Uterus (tissue), 4 donors: ENCODE measurements around the gene MYO1G. TPM values are rescaled to one million over a fixed set of nuclear protein-coding genes. Genes with fewer than 3 reads are reported as not detected.
"Not testable (repeated sequence)": the region's sequence is repeated elsewhere in the genome, so short reads cannot be mapped to it uniquely, and the experiment has no call there.

Experiments
- DNase-seq, 2 donors: peaks; one replicate each; pipeline ENCODE4 v3.0.0-alpha.2; 2019 to 2020
- H3K27ac ChIP-seq, 2 donors: fragments of 200-600 bp; sonication (generic); 1 replicate in 1 of 2; 2 replicates in 1 of 2; pipeline ENCODE4 v1.5.1; 2016 to 2018
- H3K27me3 ChIP-seq, 2 donors: fragments of 200-600 bp; sonication (generic); one replicate each; pipeline ENCODE4 v1.5.1; 2018 to 2019; ENCODE audit warnings: control low read depth in 1 of 2
- H3K36me3 ChIP-seq, 2 donors: fragments of 200-600 bp; sonication (generic); one replicate each; pipeline ENCODE4 v1.5.1; 2019; ENCODE audit warnings: control low read depth in 1 of 2
- H3K4me1 ChIP-seq, 2 donors: fragments of 200-600 bp; sonication (generic); one replicate each; pipeline ENCODE4 v1.5.1; 2018 to 2019; ENCODE audit warnings: control low read depth in 1 of 2
- H3K4me3 ChIP-seq, 2 donors: fragments of 200-600 bp; sonication (generic); 1 replicate in 1 of 2; 2 replicates in 1 of 2; pipeline ENCODE4 v1.5.1; 2018 to 2019; ENCODE audit warnings: mild to moderate bottlenecking in 1 of 2
- H3K9me3 ChIP-seq, 2 donors: fragments of 200-600 bp; sonication (generic); one replicate each; pipeline ENCODE4 v1.5.1; 2019; ENCODE audit warnings: control low read depth in 1 of 2
- POLR2A ChIP-seq, 2 donors: fragments of 450-650 bp; IDR thresholded peaks; one replicate each; pipeline ENCODE4 v1.6.1; 2016; ENCODE audit warnings: antibody characterized with exemption in 2 of 2, mild to moderate bottlenecking in 1 of 2, moderate library complexity in 1 of 2
- intact Hi-C: fragments of 100-400 bp; cut with DNase I; formaldehyde crosslinking; loops from one replicate; pipeline ENCODE4 v1.15.1; 2023; ENCODE audit warnings: low total_unique reads
- total RNA-seq, 4 donors: library from RNA; depleted of rRNA in 3 of 4; stranded (reverse); fragments of >200 nt in 3 of 4; gene quantifications; one replicate each; pipeline versions ENCODE4 v1.1.0 to v1.2.4, GENCODE V29; 2014 to 2023
- TF ChIP-seq, protein P1 (sequence below), 4 experiments: fragments of 200-600 bp in 2 of 4; fragments of 450-650 bp in 2 of 4; sonication (generic) in 2 of 4; IDR thresholded peaks; one replicate each; pipeline ENCODE4 v1.5.1; 2016 to 2019; ENCODE audit warnings: antibody characterized with exemption in 4 of 4, mild to moderate bottlenecking in 2 of 4, moderate library complexity in 1 of 4
- donor health status: DM: yes; HTN: yes; CAD: no.

MYO1G gene
- total RNA-seq, 4 donors from 2014 or later: 0.59 to 3.1 (median 1.2) TPM

GRCh38 chr7:45026013-45026412 lies 47.2 kb upstream of the MYO1G start:
- Histone ChIP-seq H3K9me3 (no peaks in the 10 kb centered on the region), H3K4me1 (no peaks in the 10 kb centered on the region), H3K27ac (no peak overlapping the region), H3K4me3 (no peak overlapping the region), H3K36me3 (no peaks in the 10 kb centered on the region), H3K27me3 (no peaks in the 10 kb centered on the region)
- intact Hi-C loops: no loop called here
- TF ChIP-seq, protein P1, sequence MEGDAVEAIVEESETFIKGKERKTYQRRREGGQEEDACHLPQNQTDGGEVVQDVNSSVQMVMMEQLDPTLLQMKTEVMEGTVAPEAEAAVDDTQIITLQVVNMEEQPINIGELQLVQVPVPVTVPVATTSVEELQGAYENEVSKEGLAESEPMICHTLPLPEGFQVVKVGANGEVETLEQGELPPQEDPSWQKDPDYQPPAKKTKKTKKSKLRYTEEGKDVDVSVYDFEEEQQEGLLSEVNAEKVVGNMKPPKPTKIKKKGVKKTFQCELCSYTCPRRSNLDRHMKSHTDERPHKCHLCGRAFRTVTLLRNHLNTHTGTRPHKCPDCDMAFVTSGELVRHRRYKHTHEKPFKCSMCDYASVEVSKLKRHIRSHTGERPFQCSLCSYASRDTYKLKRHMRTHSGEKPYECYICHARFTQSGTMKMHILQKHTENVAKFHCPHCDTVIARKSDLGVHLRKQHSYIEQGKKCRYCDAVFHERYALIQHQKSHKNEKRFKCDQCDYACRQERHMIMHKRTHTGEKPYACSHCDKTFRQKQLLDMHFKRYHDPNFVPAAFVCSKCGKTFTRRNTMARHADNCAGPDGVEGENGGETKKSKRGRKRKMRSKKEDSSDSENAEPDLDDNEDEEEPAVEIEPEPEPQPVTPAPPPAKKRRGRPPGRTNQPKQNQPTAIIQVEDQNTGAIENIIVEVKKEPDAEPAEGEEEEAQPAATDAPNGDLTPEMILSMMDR (IDR thresholded peaks at IDR 0.05): no peak
- no peak for DNase-seq

DNA sequence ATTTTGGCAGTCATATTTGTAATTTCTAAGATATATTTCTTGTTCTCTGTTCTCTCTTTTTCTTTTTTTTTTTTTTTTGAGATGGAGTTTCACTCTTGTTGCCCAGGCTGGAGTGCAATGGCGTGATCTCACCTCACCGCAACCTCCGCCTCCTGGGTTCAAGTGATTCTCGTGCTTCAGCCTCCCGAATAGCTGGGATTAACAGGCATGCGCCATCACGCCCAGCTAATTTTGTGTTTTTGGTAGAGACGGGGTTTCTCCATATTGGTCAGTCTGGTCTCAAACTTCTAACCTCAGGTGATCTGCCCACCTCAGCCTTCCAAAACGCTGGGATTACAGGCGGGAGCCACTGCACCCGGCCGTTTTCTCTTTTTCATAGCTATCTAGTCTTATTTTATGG lies 46.7 kb upstream of the MYO1G start:
- H3K4me3 ChIP-seq, DNase-seq, H3K36me3 ChIP-seq, intact Hi-C loops, H3K27me3 ChIP-seq, H3K4me1 ChIP-seq, H3K9me3 ChIP-seq, H3K27ac ChIP-seq: not testable (repeated sequence)

- Histone ChIP-seq H3K27me3 (no peaks in the 10 kb centered on the region), H3K4me1 (peaks cover 0 to 6% of the 10 kb centered on the region in 2 donors), H3K4me3 (no peak overlapping the region), H3K27ac (no peak overlapping the region), H3K36me3 (no peaks in the 10 kb centered on the region), H3K9me3 (no peaks in the 10 kb centered on the region)
- TF ChIP-seq, protein P1 (IDR thresholded peaks at IDR 0.05): no peak
- no peak for TF ChIP-seq POLR2A (IDR thresholded peaks at IDR 0.05)
- DNase-seq: no peak
- intact Hi-C loops: no loop called here
These were observed 45.4 kb upstream of the MYO1G start for GRCh38 chr7:45024126-45024744.

GRCh38 chr7:45021604-45022296 lies 42.9 kb upstream of the MYO1G start:
- peaks cover 0 to 6% of the 10 kb centered on the region in 2 donors for H3K4me1 ChIP-seq
- no peaks in the 10 kb centered on the region for H3K36me3 ChIP-seq
- no peaks in the 10 kb centered on the region for H3K27me3 ChIP-seq
- no peaks in the 10 kb centered on the region for H3K9me3 ChIP-seq
- intact Hi-C loops: no loop called here
- H3K4me3 ChIP-seq: no peak overlapping the region
- no peak for DNase-seq
- no peak for TF ChIP-seq POLR2A (IDR thresholded peaks at IDR 0.05)
- TF ChIP-seq, protein P1 (IDR thresholded peaks at IDR 0.05): no peak
- H3K27ac ChIP-seq: no peak overlapping the region

DNA sequence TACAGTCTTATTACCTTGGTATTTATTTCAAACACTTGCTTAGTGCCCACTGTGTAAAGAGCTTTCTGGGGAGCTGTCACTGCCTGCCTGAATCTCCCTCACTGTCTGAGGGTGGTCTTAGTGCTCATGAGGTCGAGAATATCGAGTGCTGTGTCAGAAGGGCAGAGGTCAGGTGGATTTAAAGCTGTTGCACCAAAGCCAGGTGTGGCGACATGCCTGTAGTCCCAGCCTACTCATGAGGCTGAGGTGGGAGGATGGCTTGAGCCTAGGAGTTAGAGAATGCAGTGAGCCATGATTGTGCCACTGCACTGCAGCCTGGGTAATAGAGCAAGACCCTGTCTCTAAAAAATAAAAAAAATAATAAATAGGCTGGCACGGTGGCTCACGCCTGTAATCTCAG lies 42.1 kb upstream of the MYO1G start:
- intact Hi-C loops: no loop called here
- Histone ChIP-seq H3K27me3 (no peaks in the 10 kb centered on the region), H3K27ac (peak overlapping the region in 1 of 2 donors; percentile 16), H3K4me1 (peaks cover 0 to 6% of the 10 kb centered on the region in 2 donors), H3K9me3 (no peaks in the 10 kb centered on the region), H3K4me3 (no peak overlapping the region), H3K36me3 (no peaks in the 10 kb centered on the region)
- TF ChIP-seq, protein P1 (IDR thresholded peaks at IDR 0.05): no peak
- no peak for TF ChIP-seq POLR2A (IDR thresholded peaks at IDR 0.05)
- no peak for DNase-seq
